ENCODE measurements around the gene PDPN.

DNA sequence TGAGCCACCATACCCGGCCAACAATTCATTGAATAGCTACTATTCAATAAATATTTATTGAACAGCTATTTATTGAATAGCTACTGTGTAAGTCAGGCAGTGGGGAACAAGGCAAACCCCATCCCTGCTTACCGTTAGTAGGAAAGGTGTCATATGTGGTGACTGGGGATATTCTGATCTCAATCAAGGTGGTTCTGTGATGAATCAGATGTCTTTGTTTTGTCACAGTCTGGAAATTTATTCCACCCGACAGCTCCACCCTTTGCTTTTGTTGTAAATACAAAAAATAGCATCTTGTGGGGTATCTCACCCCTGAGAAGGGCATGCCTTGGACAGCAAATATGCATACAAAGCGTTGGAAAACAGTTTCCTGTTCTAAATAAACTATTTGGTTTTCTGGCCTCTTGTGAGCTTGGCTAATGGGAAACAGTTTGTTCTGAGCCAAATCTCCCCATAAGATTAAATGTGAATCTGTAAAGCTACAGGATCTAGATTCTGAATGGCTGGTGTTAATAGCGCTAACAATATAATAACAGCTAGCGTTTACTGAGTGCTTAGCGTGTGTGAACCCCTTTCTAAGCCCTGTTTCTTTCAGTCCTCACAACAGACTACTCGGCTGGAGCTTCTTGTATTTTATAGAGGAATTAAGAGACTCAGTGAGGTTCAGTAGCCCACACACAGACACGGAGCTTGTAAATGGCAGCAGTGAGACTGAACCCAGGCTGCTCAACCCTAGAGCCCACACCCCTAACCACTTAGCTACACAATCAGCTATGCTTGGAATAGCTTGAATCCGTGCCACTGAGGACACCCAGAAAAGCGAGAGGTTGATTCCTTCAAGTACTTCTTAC lies 5.5 kb downstream of the PDPN start:
- TF ChIP-seq, protein P1, sequence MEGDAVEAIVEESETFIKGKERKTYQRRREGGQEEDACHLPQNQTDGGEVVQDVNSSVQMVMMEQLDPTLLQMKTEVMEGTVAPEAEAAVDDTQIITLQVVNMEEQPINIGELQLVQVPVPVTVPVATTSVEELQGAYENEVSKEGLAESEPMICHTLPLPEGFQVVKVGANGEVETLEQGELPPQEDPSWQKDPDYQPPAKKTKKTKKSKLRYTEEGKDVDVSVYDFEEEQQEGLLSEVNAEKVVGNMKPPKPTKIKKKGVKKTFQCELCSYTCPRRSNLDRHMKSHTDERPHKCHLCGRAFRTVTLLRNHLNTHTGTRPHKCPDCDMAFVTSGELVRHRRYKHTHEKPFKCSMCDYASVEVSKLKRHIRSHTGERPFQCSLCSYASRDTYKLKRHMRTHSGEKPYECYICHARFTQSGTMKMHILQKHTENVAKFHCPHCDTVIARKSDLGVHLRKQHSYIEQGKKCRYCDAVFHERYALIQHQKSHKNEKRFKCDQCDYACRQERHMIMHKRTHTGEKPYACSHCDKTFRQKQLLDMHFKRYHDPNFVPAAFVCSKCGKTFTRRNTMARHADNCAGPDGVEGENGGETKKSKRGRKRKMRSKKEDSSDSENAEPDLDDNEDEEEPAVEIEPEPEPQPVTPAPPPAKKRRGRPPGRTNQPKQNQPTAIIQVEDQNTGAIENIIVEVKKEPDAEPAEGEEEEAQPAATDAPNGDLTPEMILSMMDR (IDR thresholded peaks at IDR 0.05) = no peak
- TF ChIP-seq POLR2A (IDR thresholded peaks at IDR 0.05) = no peak
